IMR-90 (cell line): Measurements from ENCODE around the gene ACVR1. TPM values are rescaled to one million over a fixed set of nuclear protein-coding genes. Genes with fewer than 3 reads are reported as not detected.

Source experiments
- ATAC-seq: fragments of 200-7000 bp; cut with Tn5 transposase; 2 replicates; pipeline ENCODE4 v1.9.1; 2020; ENCODE audit warnings: low read depth, mild to moderate bottlenecking, moderate library complexity
- BruUV-seq: library from RNA; stranded (reverse); fragments of 400-500 nt; replicated peaks from 2 replicates; lab custom pipeline; 2021; lab: Mats Ljungman, UMichigan
- CTCF ChIA-PET: fragments of 300-600 bp; formaldehyde crosslinking; extraction: SDS; loops from one replicate; lab custom pipeline; 2021; ENCODE audit warnings: antibody characterized with exemption; lab: Yijun Ruan, JAX
- POLR2A ChIA-PET: fragments of 300-600 bp; sonication (Branson Sonifier 250); formaldehyde crosslinking; loops from one replicate; lab custom pipeline; 2022; ENCODE audit warnings: antibody characterized with exemption; ENCODE audit not compliant: unreplicated experiment; lab: Charles Lee
- DNase-seq: peaks from one replicate; pipeline ENCODE4 v3.0.0; 2013
- H2AFZ ChIP-seq: replicated peaks from 2 replicates; pipeline ENCODE3; 2013; ENCODE audit warnings: low read length, mild to moderate bottlenecking; ENCODE audit not compliant: poor library complexity
- H2AK5ac ChIP-seq: 2 replicates; pipeline ENCODE4 v1.6.1; 2013; ENCODE audit warnings: low read depth, low read length, inconsistent platforms
- H2AK9ac ChIP-seq: replicated peaks from 2 replicates; pipeline ENCODE3; 2013; ENCODE audit warnings: mild to moderate bottlenecking, low read depth, low read length, moderate library complexity; ENCODE audit not compliant: poor library complexity
- H2BK120ac ChIP-seq: 2 replicates; pipeline ENCODE4 v1.6.1; 2013; ENCODE audit warnings: low read depth, low read length, inconsistent platforms
- H2BK15ac ChIP-seq: 3 replicates; pipeline ENCODE4 v1.6.1; 2013; ENCODE audit warnings: low read depth, low read length, inconsistent platforms
- H2BK20ac ChIP-seq: 2 replicates; pipeline ENCODE4 v1.6.1; 2013; ENCODE audit warnings: low read depth, mild to moderate bottlenecking, inconsistent platforms, low read length, moderate library complexity
- H2BK5ac ChIP-seq: 2 replicates; pipeline ENCODE4 v1.6.1; 2013; ENCODE audit warnings: mild to moderate bottlenecking, low read depth, low read length, inconsistent platforms; ENCODE audit not compliant: poor library complexity, severe bottlenecking
- H3K14ac ChIP-seq: replicated peaks from 2 replicates; pipeline ENCODE4 v1.6.1; 2013; ENCODE audit warnings: low read depth, low read length, inconsistent platforms
- H3K18ac ChIP-seq: 2 replicates; pipeline ENCODE4 v1.6.1; 2013; ENCODE audit warnings: low read depth, low read length, control low read depth
- H3K23ac ChIP-seq: 2 replicates; pipeline ENCODE4 v1.6.1; 2013; ENCODE audit warnings: low read depth, low read length, inconsistent platforms
- H3K27ac ChIP-seq: 2 replicates; pipeline ENCODE4 v1.5.1; 2013; ENCODE audit warnings: mild to moderate bottlenecking, control low read depth, low read length; ENCODE audit not compliant: insufficient read depth
- H3K27me3 ChIP-seq: 2 replicates; pipeline ENCODE4 v1.6.1; 2013; ENCODE audit warnings: low read length; ENCODE audit not compliant: control insufficient read depth, insufficient read depth
- H3K36me3 ChIP-seq: 2 replicates; pipeline ENCODE4 v1.6.1; 2013; ENCODE audit warnings: low read length, mixed read lengths; ENCODE audit not compliant: control insufficient read depth, insufficient read depth
- H3K4ac ChIP-seq: 2 replicates; pipeline ENCODE4 v1.6.1; 2013; ENCODE audit warnings: low read depth, low read length, inconsistent platforms
- H3K4me1 ChIP-seq: 2 replicates; pipeline ENCODE4 v1.6.1; 2013; ENCODE audit warnings: low read length, mixed read lengths; ENCODE audit not compliant: control insufficient read depth, insufficient read depth
- H3K4me2 ChIP-seq: 2 replicates; pipeline ENCODE4 v1.6.1; 2013; ENCODE audit warnings: low read depth, mild to moderate bottlenecking, control low read depth, low read length, moderate library complexity
- H3K4me3 ChIP-seq: 2 replicates; pipeline ENCODE4 v1.5.1; 2013; ENCODE audit warnings: low read depth, mild to moderate bottlenecking, control low read depth, low read length, moderate library complexity; ENCODE audit not compliant: insufficient read depth
- H3K56ac ChIP-seq: 2 replicates; pipeline ENCODE4 v1.6.1; 2013; ENCODE audit warnings: low read length, inconsistent platforms; ENCODE audit not compliant: insufficient read depth; ENCODE audit errors: extremely low read depth
- H3K79me1 ChIP-seq, 2 experiments: 2 replicates each; pipeline ENCODE4 v1.6.1; 2013; ENCODE audit warnings: low read length in 2 of 2, inconsistent platforms in 1 of 2, low read depth in 1 of 2
- H3K9ac ChIP-seq: 2 replicates; pipeline ENCODE4 v1.6.1; 2013; ENCODE audit warnings: low read depth, low read length, control low read depth
- H3K9me1 ChIP-seq: 2 replicates; pipeline ENCODE4 v1.6.1; 2013; ENCODE audit warnings: low read length, inconsistent platforms; ENCODE audit not compliant: insufficient read depth
- H3K9me3 ChIP-seq: 2 replicates; pipeline ENCODE4 v1.6.1; 2013; ENCODE audit warnings: low read length; ENCODE audit not compliant: control insufficient read depth, insufficient read depth
- H4K20me1 ChIP-seq: 2 replicates; pipeline ENCODE4 v1.6.1; 2013; ENCODE audit warnings: low read length, inconsistent platforms; ENCODE audit not compliant: insufficient read depth
- H4K5ac ChIP-seq: 2 replicates; pipeline ENCODE4 v1.6.1; 2013; ENCODE audit warnings: mild to moderate bottlenecking, low read depth, low read length, control low read depth
- H4K8ac ChIP-seq, 2 experiments: 2 replicates each; pipeline ENCODE4 v1.6.1; 2013; ENCODE audit warnings: low read depth in 2 of 2, low read length in 2 of 2, control low read depth in 1 of 2, inconsistent platforms in 1 of 2
- H4K91ac ChIP-seq: 2 replicates; pipeline ENCODE4 v1.6.1; 2013; ENCODE audit warnings: low read depth, low read length, inconsistent platforms; ENCODE audit not compliant: insufficient read depth
- CEBPB ChIP-seq: IDR thresholded peaks from 2 replicates; pipeline ENCODE4 v1.6.1; 2012; ENCODE audit warnings: low read depth, low read length, improper control_type of control experiment
- CHD1 ChIP-seq: IDR thresholded peaks from 2 replicates; pipeline ENCODE4 v1.6.1; 2012; ENCODE audit warnings: low read depth, low read length, improper control_type of control experiment
- NFE2L2 ChIP-seq: fragments of 150-350 bp; IDR thresholded peaks from 2 replicates; pipeline ENCODE4 v1.6.1; 2016; ENCODE audit warnings: low read depth, mild to moderate bottlenecking, low read length
- RAD21 ChIP-seq: IDR thresholded peaks from 2 replicates; pipeline ENCODE4 v1.6.1; 2012; ENCODE audit warnings: low read length, improper control_type of control experiment
- WGBS, 2 experiments: methylation state at CpG; one replicate each; pipeline versions ENCODE4 v1.1.5 to v1.1.7; 2013; ENCODE audit warnings: missing lambda C conversion rate in 2 of 2; ENCODE audit not compliant: insufficient read length in 1 of 2; ENCODE audit errors: extremely low coverage in 2 of 2; 5-methylcytosine and 5-hydroxymethylcytosine counted together
- dilution Hi-C: fragments of 300-500 bp; cut with HindIII; formaldehyde crosslinking; loops from one replicate; pipeline ENCODE4 v1.14.3; 2018; ENCODE audit warnings: low sequenced_read_pairs; ENCODE audit not compliant: unreplicated experiment
- in situ Hi-C: fragments of 300-500 bp; cut with MboI; formaldehyde crosslinking; loops from 3 replicates; pipeline ENCODE4 v1.14.3; 2019; ENCODE audit warnings: low sequenced_read_pairs, inconsistent platforms, mixed read lengths
- intact Hi-C: fragments of 100-400 bp; cut with micrococcal nuclease; formaldehyde crosslinking; loops from 2 replicates; pipeline ENCODE4 v1.10.0; 2022
- polyA plus RNA-seq, 3 experiments: library from polyadenylated mRNA; depleted of rRNA; stranded (reverse); fragments of >200 nt; gene quantifications; 2 replicates each; pipeline ENCODE4 v1.2.3, GENCODE V29; 2012; ENCODE audit warnings: low replicate concordance in 1 of 3
- total RNA-seq: library from RNA; depleted of rRNA; stranded (reverse); fragments of >200 nt; gene quantifications from 2 replicates; pipeline ENCODE4 v1.2.3, GENCODE V29; 2012
- TF ChIP-seq, protein P1 (sequence below): fragments of 150-350 bp; IDR thresholded peaks from 2 replicates; pipeline ENCODE4 v1.6.1; 2017; ENCODE audit warnings: mild to moderate bottlenecking, antibody characterized with exemption, low read length, low read depth

ACVR1 gene
- total and polyA plus RNA-seq, 2 of the 4 experiments (the other 2 are of a cell fraction) = 21.1 to 40.8 TPM

DNA sequence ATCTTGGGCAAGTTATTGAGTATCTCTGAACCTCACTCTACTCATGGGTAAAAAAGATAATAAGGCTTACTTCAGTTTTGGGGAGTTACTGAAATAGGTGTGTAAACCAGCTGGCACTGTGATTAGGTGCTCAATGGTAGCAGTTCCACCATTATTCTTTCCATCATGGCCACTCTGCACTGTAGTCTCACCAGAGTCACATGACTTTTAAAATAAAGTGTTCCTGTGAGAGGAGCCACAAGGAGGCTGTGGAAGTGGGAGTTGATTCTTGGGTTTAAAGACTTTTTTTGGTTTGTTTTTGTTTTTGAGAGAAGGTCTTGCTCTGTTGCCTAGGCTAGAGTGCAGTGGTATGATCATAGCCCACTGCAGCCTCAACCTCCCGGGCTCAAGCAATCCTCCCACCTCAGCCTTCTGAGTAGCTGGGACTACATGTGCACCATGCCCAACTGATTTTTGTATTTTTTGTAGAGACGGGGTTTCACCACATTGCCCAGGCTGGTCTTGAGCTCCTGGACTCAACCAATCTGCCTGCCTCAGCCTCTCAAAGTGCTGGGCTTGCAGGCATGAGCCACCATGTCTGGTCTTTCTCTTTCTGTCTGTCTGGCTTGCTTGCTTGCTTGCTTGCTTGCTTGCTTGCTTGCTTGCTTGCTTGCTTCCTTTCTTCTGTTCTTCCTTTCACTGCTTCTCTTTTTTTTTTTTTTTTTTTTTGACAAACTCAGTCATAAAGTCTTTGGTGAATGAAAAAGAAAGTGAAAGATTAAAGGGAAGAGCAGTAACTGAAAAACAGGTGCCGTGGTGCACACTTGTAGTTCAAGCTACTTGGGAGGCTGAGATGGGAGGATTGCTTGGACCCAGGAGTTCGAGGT lies 21.2 kb upstream of the ACVR1 start:
- Histone ChIP-seq H4K20me1 (no peaks in the 10 kb centered on the region), H2AK9ac (no peak overlapping the region), H3K4me3 (no peak overlapping the region), H4K91ac (no peak overlapping the region), H2BK120ac (no peak overlapping the region), H2AK5ac (no peak overlapping the region), H3K14ac (no peak overlapping the region), H3K9me1 (no peaks in the 10 kb centered on the region), H4K5ac (no peak overlapping the region), H3K4me2 (no peak overlapping the region), H3K4ac (no peak overlapping the region), H3K9ac (no peak overlapping the region), H3K79me1 (no peaks in the 10 kb centered on the region), H3K18ac (no peak overlapping the region), H2AFZ (no peak overlapping the region), H4K8ac (no peak overlapping the region), H3K23ac (no peak overlapping the region), H3K9me3 (no peaks in the 10 kb centered on the region), H2BK20ac (no peak overlapping the region), H2BK15ac (no peak overlapping the region), H3K4me1 (peaks cover 3% of the 10 kb centered on the region), H3K27me3 (no peaks in the 10 kb centered on the region), H2BK5ac (no peak overlapping the region), H3K27ac (no peak overlapping the region), H3K36me3 (no peaks in the 10 kb centered on the region), H3K56ac (no peak overlapping the region)
- intact Hi-C loops = loop anchor here (10.0 kb wide), 1 partner anchor 403 kb away; no protein-coding TSS in a partner anchor
- CTCF ChIA-PET = interaction anchor here (0.7 to 1.2 kb wide), 2 partner anchors 16 to 60 kb away, joined by 3 read pairs; no protein-coding TSS in a partner anchor
- in situ Hi-C loops = no loop called here
- WGBS, 2 experiments = 80% methylated on average over 1 of the region's 4 CpGs; no CpG with 5 or more reads in 1 of the 2 experiments
- DNase-seq (no peak), ATAC-seq (no peak)
- TF ChIP-seq CEBPB (no peak), CHD1 (no peak), RAD21 (no peak), NFE2L2 (no peak)
- TF ChIP-seq, protein P1, sequence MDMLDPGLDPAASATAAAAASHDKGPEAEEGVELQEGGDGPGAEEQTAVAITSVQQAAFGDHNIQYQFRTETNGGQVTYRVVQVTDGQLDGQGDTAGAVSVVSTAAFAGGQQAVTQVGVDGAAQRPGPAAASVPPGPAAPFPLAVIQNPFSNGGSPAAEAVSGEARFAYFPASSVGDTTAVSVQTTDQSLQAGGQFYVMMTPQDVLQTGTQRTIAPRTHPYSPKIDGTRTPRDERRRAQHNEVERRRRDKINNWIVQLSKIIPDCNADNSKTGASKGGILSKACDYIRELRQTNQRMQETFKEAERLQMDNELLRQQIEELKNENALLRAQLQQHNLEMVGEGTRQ = no peak
- no TSS peak for BruUV-seq
- dilution Hi-C loops = no loop called here
- POLR2A ChIA-PET = no interaction called here
